GM18868 (cell line): ENCODE measurements around the gene RAB3B.

Source experiments
- ATAC-seq: cut with Tn5 transposase; IDR thresholded peaks from one replicate; pipeline ENCODE4 v1.9.1; 2021; ENCODE audit warnings: mild to moderate bottlenecking, moderate library complexity; ENCODE audit not compliant: unreplicated experiment

The RAB3B gene

GRCh38 chr1:51957618-51958017 is 32.9 kb downstream of the RAB3B start:
- no peak for ATAC-seq

GRCh38 chr1:51956528-51957509 is 33.7 kb downstream of the RAB3B start:
- ATAC-seq: no peak

GRCh38 chr1:51955797-51956527 is 34.5 kb downstream of the RAB3B start:
- ATAC-seq: no peak

- no peak for ATAC-seq
Observed at GRCh38 chr1:51954783-51955182, 35.7 kb downstream of the RAB3B start.

- ATAC-seq: peak; percentile 38
Observed at GRCh38 chr1:51953079-51953478, 37.4 kb downstream of the RAB3B start.

- peak; percentile 64 for ATAC-seq
Observed at GRCh38 chr1:51952638-51953037, 37.9 kb downstream of the RAB3B start.

- ATAC-seq: no peak
Observed at GRCh38 chr1:51950701-51951100, 39.8 kb downstream of the RAB3B start.

GRCh38 chr1:51949014-51949702 is 41.3 kb downstream of the RAB3B start:
- ATAC-seq: no peak

GRCh38 chr1:51948491-51948915 is 42.0 kb downstream of the RAB3B start:
- ATAC-seq: no peak

- ATAC-seq: no peak
Observed at GRCh38 chr1:51946300-51946699, 44.2 kb downstream of the RAB3B start.

- ATAC-seq: no peak
Observed at GRCh38 chr1:51945591-51945990, 44.9 kb downstream of the RAB3B start.

- no peak for ATAC-seq
Observed at GRCh38 chr1:51942281-51942680, 48.2 kb downstream of the RAB3B start.

GRCh38 chr1:51941528-51941927 is 49.0 kb downstream of the RAB3B start:
- no peak for ATAC-seq

- ATAC-seq: no peak
Observed at GRCh38 chr1:51937112-51937511, 53.4 kb downstream of the RAB3B start.

- ATAC-seq: no peak
Observed at GRCh38 chr1:51936531-51936930, 54.0 kb downstream of the RAB3B start.

GRCh38 chr1:51933344-51933743 is 57.2 kb downstream of the RAB3B start:
- no peak for ATAC-seq

GRCh38 chr1:51930329-51930728 is 60.2 kb downstream of the RAB3B start:
- ATAC-seq: no peak

GRCh38 chr1:51928896-51929295 is 61.6 kb downstream of the RAB3B start:
- ATAC-seq: no peak

GRCh38 chr1:51927029-51927428 is 63.5 kb downstream of the RAB3B start:
- ATAC-seq: no peak

GRCh38 chr1:51926171-51926812 is 64.2 kb downstream of the RAB3B start:
- ATAC-seq: no peak

GRCh38 chr1:51924455-51924854 is 66.0 kb downstream of the RAB3B start:
- ATAC-seq: no peak
